Right lobe of liver (tissue), 6 donors: ENCODE results near the gene GRID1. TPM values are rescaled to one million over a fixed set of nuclear protein-coding genes. Genes with fewer than 3 reads are reported as not detected.

Source experiments
- ATAC-seq, 4 donors: fragments of 200-7000 bp; cut with Tn5 transposase; one replicate each; pipeline ENCODE4 v1.9.1; 2020; ENCODE audit warnings: mild to moderate bottlenecking in 4 of 4, moderate library complexity in 4 of 4
- DNase-seq, 3 donors: peaks; one replicate each; pipeline ENCODE4 v3.0.0-alpha.2; 2020
- H3K27ac ChIP-seq, 3 donors: fragments of 200-600 bp; one replicate each; pipeline ENCODE4 v1.8.0; 2022
- H3K27me3 ChIP-seq, 2 donors: fragments of 200-600 bp; one replicate each; pipeline ENCODE4 v1.8.0; 2022
- H3K36me3 ChIP-seq, 4 donors: fragments of 200-600 bp; sonication (generic) in 1 of 4; one replicate each; pipeline versions ENCODE4 v1.5.1 to v1.8.0; 2017 to 2022; ENCODE audit warnings: control low read depth in 1 of 4
- H3K4me1 ChIP-seq, 4 donors: fragments of 200-600 bp; sonication (generic) in 1 of 4; one replicate each; pipeline versions ENCODE4 v1.5.1 to v1.8.0; 2017 to 2022; ENCODE audit warnings: control low read depth in 1 of 4
- H3K4me3 ChIP-seq, 3 donors: fragments of 200-600 bp; one replicate each; pipeline ENCODE4 v1.8.0; 2022
- H3K9me3 ChIP-seq, 4 donors: fragments of 200-600 bp; sonication (generic) in 1 of 4; one replicate each; pipeline versions ENCODE4 v1.5.1 to v1.8.0; 2017 to 2022; ENCODE audit warnings: control low read depth in 1 of 4
- CTCF ChIP-seq, 4 donors: fragments of 200-600 bp in 3 of 4; fragments of 450-650 bp in 1 of 4; IDR thresholded peaks; one replicate each; pipeline versions ENCODE4 v1.5.1 to v1.8.0; 2016 to 2022; ENCODE audit warnings: antibody characterized with exemption in 4 of 4, mild to moderate bottlenecking in 2 of 4
- POLR2A ChIP-seq: fragments of 450-650 bp; IDR thresholded peaks from one replicate; pipeline ENCODE4 v1.6.1; 2017; ENCODE audit warnings: antibody characterized with exemption, mild to moderate bottlenecking
- WGBS: methylation state at CpG from one replicate; pipeline ENCODE4 v1.1.6; 2018; ENCODE audit warnings: low coverage, low lambda C conversion rate; ENCODE audit not compliant: insufficient coverage; ENCODE audit errors: missing lambda C conversion rate; 5-methylcytosine and 5-hydroxymethylcytosine counted together
- intact Hi-C, 2 donors: fragments of 100-400 bp; cut with DNase I; formaldehyde crosslinking; loops; one replicate each; pipeline versions ENCODE4 v1.11.2 to v1.14.1; 2022
- total RNA-seq, 6 experiments: library from RNA; depleted of rRNA in 2 of 6; stranded (reverse); fragments of >200 nt in 2 of 6; fragmentation: NEBNext Ultra II Directional in 3 of 6; extraction: Animal tissue kit (Norgen Biotek cat#: 25700) in 3 of 6; gene quantifications; one replicate each; pipeline versions ENCODE4 v1.1.0 to v1.2.4, GENCODE V29; 2016 to 2023
- donor health status: DM: no; HTN: yes; CAD: no.
- donor health status: DM: no; HTN: no; CAD: no.
- donor health status: DM: no; HTN: no; CAD: no.
- donor health status: DM: no; HTN: yes; CAD: no.
- donor health status: DM: no; HTN: yes; CAD: no.

The GRID1 gene
- total RNA-seq, 6 experiments from 2014 or later: 0.05 to 1.9 (median 0.81) TPM

GRCh38 chr10:85607043-85607695 lies 759.4 kb downstream of the GRID1 start:
- no peak overlapping the region for H3K27ac ChIP-seq
- H3K27me3 ChIP-seq: no peaks in the 10 kb centered on the region
- DNase-seq (no peak), ATAC-seq (no peak)
- H3K36me3 ChIP-seq: no peaks in the 10 kb centered on the region
- intact Hi-C loops: no loop called here
- H3K4me1 ChIP-seq: no peaks in the 10 kb centered on the region
- 61% methylated on average over 8 of the region's 11 CpGs for WGBS
- no peak overlapping the region for H3K4me3 ChIP-seq
- H3K9me3 ChIP-seq: no peaks in the 10 kb centered on the region
- TF ChIP-seq POLR2A: no peak
- TF ChIP-seq CTCF (IDR thresholded peaks at IDR 0.05): no peak

GRCh38 chr10:85606401-85606800 lies 760.2 kb downstream of the GRID1 start:
- no peaks in the 10 kb centered on the region for H3K27me3 ChIP-seq
- 59% methylated on average over 5 of the region's 5 CpGs for WGBS
- no peaks in the 10 kb centered on the region for H3K9me3 ChIP-seq
- no peak for TF ChIP-seq CTCF (IDR thresholded peaks at IDR 0.05)
- no peak for TF ChIP-seq POLR2A
- no peak overlapping the region for H3K27ac ChIP-seq
- H3K4me1 ChIP-seq: no peaks in the 10 kb centered on the region
- intact Hi-C loops: no loop called here
- DNase-seq: no peak
- no peak overlapping the region for H3K4me3 ChIP-seq
- ATAC-seq: no peak
- no peaks in the 10 kb centered on the region for H3K36me3 ChIP-seq

- Histone ChIP-seq H3K9me3 (no peaks in the 10 kb centered on the region), H3K4me3 (no peak overlapping the region), H3K36me3 (no peaks in the 10 kb centered on the region), H3K27me3 (no peaks in the 10 kb centered on the region), H3K27ac (no peak overlapping the region), H3K4me1 (no peaks in the 10 kb centered on the region)
- DNase-seq: peak in 1 of 3 donors; percentile 7
- no peak for ATAC-seq
- intact Hi-C loops: no loop called here
- WGBS: 52% methylated on average over 5 of the region's 5 CpGs
- TF ChIP-seq POLR2A (no peak), CTCF (IDR thresholded peaks at IDR 0.05) (no peak)
Measured at GRCh38 chr10:85604884-85605283, 761.7 kb downstream of the GRID1 start.

- no peaks in the 10 kb centered on the region for H3K36me3 ChIP-seq
- no peaks in the 10 kb centered on the region for H3K27me3 ChIP-seq
- no peak overlapping the region for H3K27ac ChIP-seq
- intact Hi-C loops: no loop called here
- WGBS: 72% methylated on average over 3 of the region's 5 CpGs
- H3K4me3 ChIP-seq: no peak overlapping the region
- no peaks in the 10 kb centered on the region for H3K4me1 ChIP-seq
- no peaks in the 10 kb centered on the region for H3K9me3 ChIP-seq
- TF ChIP-seq POLR2A (no peak), CTCF (IDR thresholded peaks at IDR 0.05) (no peak)
- ATAC-seq (no peak), DNase-seq (peak in 1 of 3 donors; percentile 16)
Measured at GRCh38 chr10:85604136-85604725, 762.4 kb downstream of the GRID1 start.
